ENCODE measurements around the gene SVOPL. TPM values are rescaled to one million over a fixed set of nuclear protein-coding genes. Genes with fewer than 3 reads are reported as not detected.

The SVOPL gene
- total and polyA plus RNA-seq, 9 of the 15 experiments (the other 6 are each of a cell fraction or from before 2014, with no cell fraction given): 0.13 to 0.42 (median 0.20) TPM; not detected in 6

DNA sequence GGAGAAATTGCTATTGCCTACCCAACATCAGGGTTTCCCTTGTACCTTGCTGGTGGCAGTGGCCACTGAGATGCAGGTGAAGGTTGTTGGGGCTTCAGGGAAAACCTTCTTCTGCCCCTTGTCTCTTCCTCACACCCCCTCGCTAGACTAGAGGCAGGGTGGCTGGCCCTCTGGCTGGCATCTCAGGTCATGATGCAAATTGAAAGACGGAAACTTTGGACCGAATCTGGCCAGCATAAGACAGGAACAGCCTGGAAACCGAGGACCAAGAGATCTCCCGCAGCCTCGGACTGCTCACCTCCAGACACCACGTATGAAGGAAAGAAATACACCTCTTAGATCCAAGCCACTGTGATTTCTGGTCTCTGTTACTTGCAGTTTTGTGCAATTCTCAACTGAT lies 2.9 kb downstream of the SVOPL start:
- H3K4me3 ChIP-seq: no peak overlapping the region
- POLR2A ChIA-PET: no interaction called here
- no peak for ATAC-seq
- H3K4me2 ChIP-seq (ENCODE audit: insufficient read depth, low read length): no peak overlapping the region
- intact Hi-C loops (cut with micrococcal nuclease) (no loop called here), in situ Hi-C loops (cut with MboI) (no loop called here)
- H3K36me3 ChIP-seq (ENCODE audit: control insufficient read depth, insufficient read depth, low read length): no peaks in the 10 kb centered on the region
- H3K9me3 ChIP-seq (replicated peaks; ENCODE audit: control insufficient read depth, insufficient read depth, low read depth, low read length): no peaks in the 10 kb centered on the region
- TF ChIP-seq ZNF584 (CRISPR knock-in tag; IDR thresholded peaks at IDR 0.05; ENCODE audit: low read depth) (no peak), RAD21 (CRISPR knock-in tag; conservative IDR thresholded peaks at IDR 0.05 in 1 of 2, IDR thresholded peaks at IDR 0.05 in 1 of 2) (no peak), GATAD2B (IDR thresholded peaks at IDR 0.05; ENCODE audit: borderline replicate concordance) (no peak), CBFA2T3 (IDR thresholded peaks at IDR 0.05) (no peak), SRSF1 (IDR thresholded peaks at IDR 0.05; ENCODE audit: low read depth, low read length) (no peak), TGIF2 (CRISPR knock-in tag; IDR thresholded peaks at IDR 0.05) (no peak)
- TF ChIP-seq, protein P1, sequence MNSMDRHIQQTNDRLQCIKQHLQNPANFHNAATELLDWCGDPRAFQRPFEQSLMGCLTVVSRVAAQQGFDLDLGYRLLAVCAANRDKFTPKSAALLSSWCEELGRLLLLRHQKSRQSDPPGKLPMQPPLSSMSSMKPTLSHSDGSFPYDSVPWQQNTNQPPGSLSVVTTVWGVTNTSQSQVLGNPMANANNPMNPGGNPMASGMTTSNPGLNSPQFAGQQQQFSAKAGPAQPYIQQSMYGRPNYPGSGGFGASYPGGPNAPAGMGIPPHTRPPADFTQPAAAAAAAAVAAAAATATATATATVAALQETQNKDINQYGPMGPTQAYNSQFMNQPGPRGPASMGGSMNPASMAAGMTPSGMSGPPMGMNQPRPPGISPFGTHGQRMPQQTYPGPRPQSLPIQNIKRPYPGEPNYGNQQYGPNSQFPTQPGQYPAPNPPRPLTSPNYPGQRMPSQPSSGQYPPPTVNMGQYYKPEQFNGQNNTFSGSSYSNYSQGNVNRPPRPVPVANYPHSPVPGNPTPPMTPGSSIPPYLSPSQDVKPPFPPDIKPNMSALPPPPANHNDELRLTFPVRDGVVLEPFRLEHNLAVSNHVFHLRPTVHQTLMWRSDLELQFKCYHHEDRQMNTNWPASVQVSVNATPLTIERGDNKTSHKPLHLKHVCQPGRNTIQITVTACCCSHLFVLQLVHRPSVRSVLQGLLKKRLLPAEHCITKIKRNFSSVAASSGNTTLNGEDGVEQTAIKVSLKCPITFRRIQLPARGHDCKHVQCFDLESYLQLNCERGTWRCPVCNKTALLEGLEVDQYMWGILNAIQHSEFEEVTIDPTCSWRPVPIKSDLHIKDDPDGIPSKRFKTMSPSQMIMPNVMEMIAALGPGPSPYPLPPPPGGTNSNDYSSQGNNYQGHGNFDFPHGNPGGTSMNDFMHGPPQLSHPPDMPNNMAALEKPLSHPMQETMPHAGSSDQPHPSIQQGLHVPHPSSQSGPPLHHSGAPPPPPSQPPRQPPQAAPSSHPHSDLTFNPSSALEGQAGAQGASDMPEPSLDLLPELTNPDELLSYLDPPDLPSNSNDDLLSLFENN (IDR thresholded peaks at IDR 0.05; ENCODE audit: low read depth in 2 of 2, low read length in 2 of 2): no peak
- no peaks in the 10 kb centered on the region for H3K9me1 ChIP-seq (ENCODE audit: control insufficient read depth, insufficient read depth, low read length)
- CTCF ChIA-PET (ENCODE audit: low intra/inter-chr PET ratio): no interaction called here
- H2AFZ ChIP-seq (ENCODE audit: low read depth, low read length): no peak overlapping the region
- H3K27me3 ChIP-seq (ENCODE audit: control insufficient read depth in 2 of 2, insufficient read depth in 2 of 2, low read length in 2 of 2): peaks cover 14 to 32% of the 10 kb centered on the region in 2 experiments
- no peak overlapping the region for H3K27ac ChIP-seq (ENCODE audit: extremely low read depth, low read depth, low read length)
- no peaks in the 10 kb centered on the region for H4K20me1 ChIP-seq (replicated peaks; ENCODE audit: control insufficient read depth, insufficient read depth, low read length)
- no peak for DNase-seq (ENCODE audit: extremely low read depth in 1 of 4, low spot score in 3 of 4)
- WGBS (ENCODE audit: insufficient coverage, low coverage, missing lambda C conversion rate): under 1% methylated on average over 7 of the region's 7 CpGs
- H3K4me1 ChIP-seq (replicated peaks in 1 of 2; ENCODE audit: control insufficient read depth in 2 of 2, insufficient read depth in 2 of 2, low read length in 2 of 2): no peaks in the 10 kb centered on the region
- FAIRE-seq: no peak
- BruUV-seq (replicated peaks): no TSS peak
- H3K9ac ChIP-seq (ENCODE audit: insufficient read depth in 1 of 2, low read depth in 2 of 2, low read length in 2 of 2): no peak overlapping the region
- H3K79me2 ChIP-seq (ENCODE audit: control insufficient read depth, insufficient read depth, low read length): no peaks in the 10 kb centered on the region

Measured in K562 (cell line).